CD4-positive, alpha-beta memory T cell (primary cell): Measurements from ENCODE around the gene PROSER2. TPM values are rescaled to one million over a fixed set of nuclear protein-coding genes. Genes with fewer than 3 reads are reported as not detected.

Source experiments
- CTCF ChIA-PET: fragments of 350-600 bp; sonication (Branson Sonifier 250); formaldehyde crosslinking; loops from one replicate; lab custom pipeline; 2021; ENCODE audit warnings: inconsistent platforms; ENCODE audit not compliant: partially characterized antibody; lab: Charles Lee
- POLR2A ChIA-PET: fragments of 350-600 bp; sonication (Branson Sonifier 250); formaldehyde crosslinking; loops from one replicate; lab custom pipeline; 2021; ENCODE audit not compliant: partially characterized antibody; lab: Charles Lee
- DNase-seq, 5 donors: peaks; one replicate each; pipeline versions ENCODE4 v3.0.0 to v3.0.0-alpha.2; 2020 to 2022; ENCODE audit warnings: mixed read lengths in 1 of 5
- H3K27ac ChIP-seq: one replicate; pipeline ENCODE4 v1.7.0; 2013; ENCODE audit warnings: low read depth, low read length
- H3K27me3 ChIP-seq: 2 replicates; pipeline ENCODE4 v1.7.0; 2013; ENCODE audit warnings: mild to moderate bottlenecking, low read length, moderate library complexity; ENCODE audit not compliant: insufficient read depth
- H3K36me3 ChIP-seq: 2 replicates; pipeline ENCODE4 v1.7.0; 2013; ENCODE audit warnings: mild to moderate bottlenecking, low read length, moderate library complexity; ENCODE audit not compliant: insufficient read depth
- H3K4me1 ChIP-seq: 2 replicates; pipeline ENCODE4 v1.7.0; 2013; ENCODE audit warnings: mild to moderate bottlenecking, low read length, moderate library complexity; ENCODE audit not compliant: insufficient read depth
- H3K4me3 ChIP-seq, 2 donors: one replicate each; pipeline ENCODE4 v1.7.0; 2013; ENCODE audit warnings: low read length in 2 of 2, mild to moderate bottlenecking in 1 of 2
- H3K9me3 ChIP-seq, 2 donors: one replicate each; pipeline ENCODE4 v1.7.0; 2013; ENCODE audit warnings: low read length in 2 of 2, control low read depth in 1 of 2; ENCODE audit not compliant: control insufficient read depth in 1 of 2
- H3K27ac Mint-ChIP-seq, 7 donors: one replicate each; pipeline ENCODE4 v1.8.0; 2020 to 2021; ENCODE audit warnings: mixed read lengths in 7 of 7, mild to moderate bottlenecking in 6 of 7, inconsistent platforms in 3 of 7, moderate library complexity in 3 of 7
- H3K27me3 Mint-ChIP-seq, 2 donors: one replicate each; pipeline ENCODE4 v1.8.0; 2020 to 2021; ENCODE audit warnings: mixed read lengths in 2 of 2
- H3K36me3 Mint-ChIP-seq, 2 donors: one replicate each; pipeline ENCODE4 v1.8.0; 2020 to 2021; ENCODE audit warnings: mixed read lengths in 2 of 2, inconsistent platforms in 1 of 2, mild to moderate bottlenecking in 1 of 2
- H3K4me1 Mint-ChIP-seq, 4 donors: one replicate each; pipeline ENCODE4 v1.8.0; 2020 to 2021; ENCODE audit warnings: mixed read lengths in 4 of 4, mild to moderate bottlenecking in 1 of 4
- H3K4me3 Mint-ChIP-seq, 8 donors: one replicate each; pipeline ENCODE4 v1.8.0; 2020 to 2021; ENCODE audit warnings: mixed read lengths in 8 of 8, mild to moderate bottlenecking in 7 of 8, moderate library complexity in 6 of 8, inconsistent platforms in 3 of 8
- H3K9me3 Mint-ChIP-seq, 8 donors: one replicate each; pipeline ENCODE4 v1.8.0; 2020 to 2021; ENCODE audit warnings: mixed read lengths in 8 of 8, mild to moderate bottlenecking in 5 of 8, inconsistent platforms in 3 of 8, moderate library complexity in 1 of 8
- intact Hi-C: fragments of 100-400 bp; cut with micrococcal nuclease; formaldehyde crosslinking; loops from one replicate; pipeline ENCODE4 v1.15.1; 2023
- polyA plus RNA-seq, 2 donors: library from polyadenylated mRNA; unstranded; fragments of 300-500 nt; fragmentation: Illumina TruSeq; gene quantifications; one replicate each; pipeline ENCODE4 v1.2.3, GENCODE V29; 2021
- total RNA-seq, 2 experiments: library from RNA; stranded (reverse); gene quantifications; one replicate each; pipeline ENCODE4 v1.2.3, GENCODE V29; 2021

PROSER2 gene
- total and polyA plus RNA-seq, 4 experiments from 2014 or later = 0.18 to 1.3 (median 0.78) TPM

DNA sequence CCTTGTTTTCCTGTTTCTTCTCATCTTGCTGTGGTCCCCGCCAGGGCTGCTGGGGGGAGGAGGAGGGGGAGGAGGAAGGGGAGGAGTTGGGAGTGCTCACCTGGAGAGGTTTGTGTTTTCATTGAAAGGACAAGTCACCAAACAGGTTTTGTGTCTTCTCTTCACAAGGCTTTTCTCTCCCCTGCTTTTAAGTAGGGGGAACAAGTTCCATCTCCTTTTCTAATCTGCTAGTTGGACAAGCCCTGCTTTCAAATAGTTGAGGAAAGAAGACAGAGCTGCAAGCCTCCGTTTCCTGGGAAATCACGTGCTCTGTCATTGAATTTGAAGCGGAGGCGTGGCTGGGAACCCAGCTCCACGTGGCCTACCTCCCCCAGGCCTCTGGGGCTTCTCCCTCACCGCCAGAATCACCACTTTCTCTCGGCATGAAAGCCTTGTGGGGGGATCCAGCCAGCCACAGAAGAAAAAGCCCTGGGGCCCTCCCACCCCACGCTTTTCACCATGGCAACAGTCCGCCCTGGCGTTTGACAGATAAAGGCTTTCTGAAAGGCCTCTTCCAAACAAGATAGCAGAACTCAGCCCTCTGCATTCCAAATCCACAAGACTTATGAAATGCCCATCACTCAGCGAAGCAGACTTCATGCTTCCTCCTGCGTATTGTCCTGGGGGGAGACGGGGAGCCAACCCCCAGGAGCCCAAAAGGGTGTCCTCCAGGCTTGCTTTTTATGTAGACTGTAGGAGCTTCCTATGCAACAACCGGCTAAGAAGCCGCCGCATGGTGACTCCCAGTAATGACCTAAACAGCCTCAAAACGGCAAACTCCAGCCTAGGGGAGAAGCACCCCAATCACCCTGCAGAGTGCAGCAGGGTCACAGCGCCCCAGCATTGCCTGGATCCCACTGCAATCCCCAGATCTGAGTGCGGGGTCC, 51.7 kb downstream of the PROSER2 start:
- Histone ChIP-seq H3K36me3 (no peaks in the 10 kb centered on the region), H3K27me3 (no peaks in the 10 kb centered on the region), H3K4me3 (no peak overlapping the region), H3K4me1 (peaks cover 24% of the 10 kb centered on the region), H3K27ac (no peak overlapping the region), H3K9me3 (no peaks in the 10 kb centered on the region)
- peak in 4 of 5 donors; percentile 14 to 54 (median 24) for DNase-seq
- Mint-ChIP-seq H3K4me3 (peak overlapping the region in 5 of 8 donors; percentile 24 to 63 (median 46)), H3K9me3 (no peaks in the 10 kb centered on the region), H3K4me1 (peaks cover 9 to 36% (median 17%) of the 10 kb centered on the region in 4 donors), H3K36me3 (no peaks in the 10 kb centered on the region), H3K27ac (peak overlapping the region in 2 of 7 donors; percentile 55 to 57), H3K27me3 (peaks cover 0 to 4% of the 10 kb centered on the region in 2 donors)
- POLR2A ChIA-PET = no interaction called here
- CTCF ChIA-PET = no interaction called here
- intact Hi-C loops = no loop called here

DNA sequence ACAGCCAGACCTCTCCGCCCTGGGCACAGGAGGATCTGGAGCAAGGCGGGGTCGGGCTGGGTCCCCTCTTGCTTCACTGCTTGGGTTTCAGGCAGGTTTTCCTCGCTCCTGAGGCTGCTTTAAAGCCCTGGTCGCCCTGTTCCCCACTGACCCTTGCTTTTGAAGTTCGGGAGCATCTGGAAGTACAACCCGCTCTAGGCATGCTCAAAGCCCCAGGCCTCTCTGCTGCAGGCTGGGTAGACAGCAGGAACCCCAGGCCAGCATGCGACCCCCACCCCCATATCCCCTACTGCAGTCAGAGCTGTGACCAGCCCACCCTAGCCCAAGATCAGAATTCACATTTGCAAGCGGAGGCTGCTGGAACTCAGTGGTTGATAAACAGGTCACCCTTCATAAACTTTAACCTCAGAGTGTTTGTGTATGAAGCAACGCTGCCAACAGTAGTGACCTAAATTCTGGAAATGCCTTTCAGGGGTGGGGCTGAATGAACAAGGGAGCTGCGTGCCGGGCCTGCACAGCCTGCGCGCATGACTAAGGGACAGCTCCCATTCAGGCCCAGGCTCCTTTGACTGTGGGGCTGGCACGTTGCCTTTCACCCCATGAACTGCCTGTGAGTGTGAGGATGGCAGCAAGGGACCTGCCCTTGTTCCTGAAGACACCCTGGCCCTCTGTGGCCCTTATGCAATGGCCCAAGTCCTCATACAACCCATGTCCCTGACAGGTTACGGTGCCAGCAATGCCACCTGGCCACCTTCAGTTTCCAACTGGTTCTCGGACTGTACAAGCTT, 52.5 kb downstream of the PROSER2 start:
- Histone ChIP-seq H3K9me3 (no peaks in the 10 kb centered on the region), H3K36me3 (no peaks in the 10 kb centered on the region), H3K4me3 (no peak overlapping the region), H3K27ac (no peak overlapping the region), H3K4me1 (peaks cover 24% of the 10 kb centered on the region), H3K27me3 (no peaks in the 10 kb centered on the region)
- Mint-ChIP-seq H3K4me1 (peaks cover 9 to 35% (median 17%) of the 10 kb centered on the region in 4 donors), H3K27ac (peak overlapping the region in 1 of 7 donors; percentile 79), H3K36me3 (no peaks in the 10 kb centered on the region), H3K27me3 (peaks cover 0 to 4% of the 10 kb centered on the region in 2 donors), H3K4me3 (no peak overlapping the region), H3K9me3 (no peaks in the 10 kb centered on the region)
- POLR2A ChIA-PET = no interaction called here
- peak in 2 of 5 donors; percentile 13 to 26 for DNase-seq
- intact Hi-C loops = no loop called here
- CTCF ChIA-PET = no interaction called here

DNA sequence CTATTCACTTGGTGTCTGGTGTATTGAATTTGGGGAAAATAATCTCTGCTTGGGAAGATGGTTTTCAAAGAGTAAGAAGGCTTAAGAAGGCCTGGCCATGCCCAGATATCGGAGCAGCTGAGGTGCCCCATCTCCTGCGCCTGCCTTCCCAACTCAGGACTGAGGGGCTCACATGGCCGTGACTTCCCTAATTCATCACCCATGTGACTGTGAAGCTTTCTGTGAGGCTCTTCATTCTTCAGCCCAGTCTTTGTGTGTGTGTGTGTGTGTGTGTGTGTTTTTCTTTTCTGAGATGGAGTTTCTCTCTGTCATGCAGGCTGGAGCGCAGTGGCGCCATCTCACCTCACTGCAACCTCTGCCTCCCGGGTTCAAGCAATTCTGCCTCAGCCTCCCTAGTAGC, 53.2 kb downstream of the PROSER2 start:
- Histone ChIP-seq H3K9me3 (no peaks in the 10 kb centered on the region), H3K27ac (no peak overlapping the region), H3K27me3 (no peaks in the 10 kb centered on the region), H3K4me1 (peaks cover 20% of the 10 kb centered on the region), H3K4me3 (no peak overlapping the region), H3K36me3 (no peaks in the 10 kb centered on the region)
- Mint-ChIP-seq H3K9me3 (no peaks in the 10 kb centered on the region), H3K36me3 (no peaks in the 10 kb centered on the region), H3K4me1 (peaks cover 6 to 29% (median 15%) of the 10 kb centered on the region in 4 donors), H3K4me3 (no peak overlapping the region), H3K27ac (peak overlapping the region in 1 of 7 donors; percentile 46), H3K27me3 (peaks cover 0 to 4% of the 10 kb centered on the region in 2 donors)
- ChIA-PET POLR2A (no interaction called here), CTCF (no interaction called here)
- intact Hi-C loops = no loop called here
- DNase-seq = no peak

DNA sequence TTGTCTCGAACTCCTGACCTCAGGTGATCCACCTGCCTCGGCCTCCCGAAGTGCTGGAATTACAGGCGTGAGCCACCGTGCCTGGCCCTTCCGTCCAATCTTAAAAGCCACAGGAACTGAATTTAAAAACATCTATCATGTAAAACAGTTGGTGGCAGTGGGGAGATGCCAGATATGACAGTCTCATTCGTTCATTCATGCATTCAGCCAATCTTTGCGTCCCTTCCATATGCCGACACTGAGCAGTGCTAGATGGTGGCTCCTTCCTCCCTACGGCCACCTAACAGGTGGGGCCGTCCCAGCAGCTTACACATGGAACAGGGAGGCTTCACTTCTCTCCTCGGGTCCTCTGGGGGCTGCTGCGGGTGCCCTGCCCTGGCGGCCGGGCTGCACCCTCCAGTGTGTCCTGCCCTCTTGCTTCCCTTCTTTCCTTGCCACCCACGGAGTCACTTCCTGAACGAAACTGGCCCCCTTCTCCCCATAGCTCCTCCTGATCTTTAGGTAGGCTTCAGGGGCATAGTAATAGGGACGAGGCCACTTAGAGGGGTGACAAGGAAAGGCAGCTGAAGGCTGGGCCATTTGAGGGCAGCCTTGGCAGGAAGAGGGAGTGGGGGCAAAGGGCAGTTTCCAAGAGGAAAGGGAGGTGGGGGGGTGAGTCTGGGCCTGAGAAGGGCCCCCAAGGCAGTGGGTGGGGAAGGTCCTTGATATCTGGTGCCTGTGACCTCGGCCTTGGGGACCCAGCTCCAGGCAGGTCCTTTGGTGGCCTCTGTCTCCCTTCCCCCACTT, 53.8 kb downstream of the PROSER2 start:
- DNase-seq = no peak
- Mint-ChIP-seq H3K4me1 (peaks cover 3 to 26% (median 11%) of the 10 kb centered on the region in 4 donors), H3K36me3 (no peaks in the 10 kb centered on the region), H3K27me3 (peaks cover 0 to 4% of the 10 kb centered on the region in 2 donors), H3K27ac (no peak overlapping the region), H3K4me3 (no peak overlapping the region), H3K9me3 (no peaks in the 10 kb centered on the region)
- peaks cover 13% of the 10 kb centered on the region for H3K4me1 ChIP-seq
- intact Hi-C loops = no loop called here
- H3K36me3 ChIP-seq = no peaks in the 10 kb centered on the region
- H3K9me3 ChIP-seq = no peaks in the 10 kb centered on the region
- no peak overlapping the region for H3K4me3 ChIP-seq
- H3K27ac ChIP-seq = no peak overlapping the region
- ChIA-PET CTCF (no interaction called here), POLR2A (no interaction called here)
- no peaks in the 10 kb centered on the region for H3K27me3 ChIP-seq

DNA sequence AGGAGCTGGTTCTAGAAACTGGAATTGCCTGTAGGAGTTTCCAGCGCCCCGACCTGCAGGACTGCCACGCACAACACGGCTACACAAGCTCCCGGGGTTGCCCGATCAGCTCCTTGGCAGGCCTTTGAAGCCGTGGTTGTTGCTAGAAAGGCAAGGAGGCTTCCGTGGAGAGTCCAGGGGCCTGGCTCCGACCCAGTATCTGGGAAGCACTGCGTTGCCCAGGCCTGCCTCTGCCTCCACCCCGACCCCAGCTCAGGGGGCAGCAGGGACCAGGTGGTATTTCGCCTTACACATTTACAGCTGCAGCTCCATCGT, 54.4 kb downstream of the PROSER2 start:
- H3K36me3 Mint-ChIP-seq = no peaks in the 10 kb centered on the region
- no peak for DNase-seq
- no peak overlapping the region for H3K4me3 ChIP-seq
- no peaks in the 10 kb centered on the region for H3K9me3 Mint-ChIP-seq
- ChIA-PET CTCF (no interaction called here), POLR2A (no interaction called here)
- H3K36me3 ChIP-seq = no peaks in the 10 kb centered on the region
- no peaks in the 10 kb centered on the region for H3K27me3 ChIP-seq
- no peaks in the 10 kb centered on the region for H3K9me3 ChIP-seq
- H3K4me1 Mint-ChIP-seq = peaks cover 7 to 31% (median 15%) of the 10 kb centered on the region in 4 donors
- no peak overlapping the region for H3K27ac Mint-ChIP-seq
- H3K4me1 ChIP-seq = peaks cover 14% of the 10 kb centered on the region
- H3K27me3 Mint-ChIP-seq = peaks cover 0 to 4% of the 10 kb centered on the region in 2 donors
- H3K4me3 Mint-ChIP-seq = no peak overlapping the region
- no peak overlapping the region for H3K27ac ChIP-seq
- intact Hi-C loops = no loop called here

DNA sequence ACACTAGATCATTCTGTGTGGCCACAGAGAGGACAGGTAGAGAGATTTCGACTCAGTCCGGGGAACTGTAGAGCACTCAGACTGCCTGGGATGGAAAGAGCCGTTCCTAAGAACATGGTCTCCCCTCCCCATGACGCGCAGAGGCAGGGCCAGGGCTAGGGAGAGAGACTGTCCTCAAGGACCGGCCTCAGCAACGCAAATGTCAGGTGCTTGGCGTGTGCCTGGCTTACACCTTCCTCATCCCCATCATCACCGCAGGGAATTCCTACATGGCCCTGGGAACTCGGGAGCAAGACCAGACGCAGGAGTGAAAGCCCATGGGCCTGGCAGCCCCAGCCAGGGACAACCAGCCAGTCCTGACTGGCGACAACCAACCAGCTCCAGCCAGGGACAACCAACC, 55.6 kb downstream of the PROSER2 start:
- Mint-ChIP-seq H3K9me3 (no peaks in the 10 kb centered on the region), H3K4me3 (no peak overlapping the region), H3K4me1 (peaks cover 10 to 39% (median 18%) of the 10 kb centered on the region in 4 donors), H3K27me3 (peaks cover 0 to 1% of the 10 kb centered on the region in 2 donors), H3K36me3 (no peaks in the 10 kb centered on the region), H3K27ac (peak overlapping the region in 1 of 7 donors; percentile 59)
- ChIA-PET CTCF (no interaction called here), POLR2A (no interaction called here)
- no peak for DNase-seq
- no peaks in the 10 kb centered on the region for H3K9me3 ChIP-seq
- no peak overlapping the region for H3K4me3 ChIP-seq
- H3K4me1 ChIP-seq = peaks cover 23% of the 10 kb centered on the region
- no peaks in the 10 kb centered on the region for H3K27me3 ChIP-seq
- H3K27ac ChIP-seq = no peak overlapping the region
- intact Hi-C loops = no loop called here
- H3K36me3 ChIP-seq = no peaks in the 10 kb centered on the region
